ENCODE measurements around the gene RANBP3. TPM values are rescaled to one million over a fixed set of nuclear protein-coding genes. Genes with fewer than 3 reads are reported as not detected.
"Not testable (repeated sequence)": the region's sequence is repeated elsewhere in the genome, so short reads cannot be mapped to it uniquely, and the experiment has no call there.

The RANBP3 gene
- total and polyA plus RNA-seq, 12 donors, result 55.0 to 179 (median 81.1) TPM

GRCh38 chr19:5988517-5989387 lies 10.8 kb upstream of the RANBP3 start:
- H3K27me3 ChIP-seq, result no peaks in the 10 kb centered on the region
- DNase-seq, result no peak
- no peak overlapping the region for H3K27ac ChIP-seq
- TF ChIP-seq POLR2A (IDR thresholded peaks at IDR 0.05) (no peak), CTCF (IDR thresholded peaks at IDR 0.05) (no peak)
- H3K4me3 ChIP-seq, result no peak overlapping the region
- 73 to 81% (median 79%) methylated on average over 8 of the region's 8 CpGs for WGBS, 4 donors
- intact Hi-C loops (cut with DNase I), result loop anchor here in 1 of 2 donors (5.0 kb wide), 1 partner anchor 34 kb away; no protein-coding TSS in a partner anchor
- peaks cover 0 to 14% of the 10 kb centered on the region in 2 donors for H3K4me1 ChIP-seq (replicated peaks in 1 of 2)
- no peaks in the 10 kb centered on the region for H3K36me3 ChIP-seq (replicated peaks in 1 of 2)
- H3K9me3 ChIP-seq (replicated peaks in 1 of 3), result no peaks in the 10 kb centered on the region

GRCh38 chr19:5987077-5987818 lies 9.3 kb upstream of the RANBP3 start:
- Histone ChIP-seq H3K27ac (no peak overlapping the region), H3K36me3 (replicated peaks in 1 of 2) (no peaks in the 10 kb centered on the region), H3K9me3 (replicated peaks in 1 of 3) (no peaks in the 10 kb centered on the region), H3K4me3 (peak overlapping the region in 1 of 4 donors; percentile 53), H3K4me1 (replicated peaks in 1 of 2) (peaks cover 0 to 10% of the 10 kb centered on the region in 2 donors), H3K27me3 (no peaks in the 10 kb centered on the region)
- WGBS, 4 donors, result 13 to 27% (median 23%) methylated on average over 12 to 17 of the region's 17 CpGs
- TF ChIP-seq POLR2A (IDR thresholded peaks at IDR 0.05) (no peak), CTCF (IDR thresholded peaks at IDR 0.05) (peak; percentile 87 to 95 (median 94))
- DNase-seq, result peak; percentile 77 to 90 (median 81)
- intact Hi-C loops (cut with DNase I), result loop anchor here (2.0 to 5.0 kb wide), 2 partner anchors 35 to 36 kb away; no protein-coding TSS in a partner anchor

GRCh38 chr19:5985837-5986236 lies 7.9 kb upstream of the RANBP3 start:
- intact Hi-C loops (cut with DNase I), result loop anchor here (2.0 to 5.0 kb wide), 2 partner anchors 36 to 37 kb away; no protein-coding TSS in a partner anchor
- not testable (repeated sequence) for DNase-seq; H3K4me3 ChIP-seq; H3K4me1 ChIP-seq (replicated peaks in 1 of 2); H3K36me3 ChIP-seq (replicated peaks in 1 of 2); H3K27me3 ChIP-seq; H3K9me3 ChIP-seq (replicated peaks in 1 of 3)
- WGBS, 4 donors, result 66 to 79% (median 76%) methylated on average over 5 of the region's 5 CpGs
- H3K27ac ChIP-seq, result peak overlapping the region in 3 of 5 donors; percentile 16 to 82 (median 78)

GRCh38 chr19:5985098-5985783 lies 7.3 kb upstream of the RANBP3 start:
- WGBS, 4 donors, result 77 to 88% (median 82%) methylated on average over 10 to 12 of the region's 12 CpGs
- peak in 3 of 7 donors; percentile 39 to 50 (median 47) for DNase-seq
- Histone ChIP-seq H3K27me3 (no peaks in the 10 kb centered on the region), H3K27ac (peak overlapping the region in 4 of 5 donors; percentile 14 to 83 (median 47)), H3K9me3 (replicated peaks in 1 of 3) (no peaks in the 10 kb centered on the region), H3K4me3 (no peak overlapping the region), H3K36me3 (replicated peaks in 1 of 2) (no peaks in the 10 kb centered on the region), H3K4me1 (replicated peaks in 1 of 2) (peaks cover 0 to 10% of the 10 kb centered on the region in 2 donors)
- intact Hi-C loops (cut with DNase I), result loop anchor here in 1 of 2 donors (5.0 kb wide), 1 partner anchor 37 kb away; no protein-coding TSS in a partner anchor
- no peak for TF ChIP-seq POLR2A (IDR thresholded peaks at IDR 0.05)
- no peak for TF ChIP-seq CTCF (IDR thresholded peaks at IDR 0.05)

All from adrenal gland (tissue), 12 donors.